Left lung (tissue), 10 donors: ENCODE results near the gene TRIM3. TPM values are rescaled to one million over a fixed set of nuclear protein-coding genes. Genes with fewer than 3 reads are reported as not detected.
A peak's percentile ranks its signal among the peaks of the same experiment; 100 is the strongest.

Experiments used
- ATAC-seq: fragments of 200-7000 bp; cut with Tn5 transposase; one replicate; pipeline ENCODE4 v1.9.1; 2020; ENCODE audit warnings: moderate library complexity
- DNase-seq, 4 donors: peaks; one replicate each; pipeline ENCODE4 v3.0.0-alpha.2; 2013 to 2020
- H3K27ac ChIP-seq, 2 donors: fragments of 200-600 bp; sonication (generic) in 1 of 2; one replicate each; pipeline versions ENCODE4 v1.5.0 to v1.8.0; 2020 to 2021
- H3K27me3 ChIP-seq, 2 donors: fragments of 200-600 bp; sonication (generic) in 1 of 2; one replicate each; pipeline versions ENCODE4 v1.5.0 to v1.8.0; 2020 to 2021
- H3K36me3 ChIP-seq, 2 donors: fragments of 200-600 bp; sonication (generic) in 1 of 2; one replicate each; pipeline versions ENCODE4 v1.5.0 to v1.8.0; 2020 to 2021
- H3K4me1 ChIP-seq, 2 donors: fragments of 200-600 bp; one replicate each; pipeline ENCODE4 v1.8.0; 2021
- H3K4me3 ChIP-seq, 2 donors: fragments of 200-600 bp; sonication (generic) in 1 of 2; one replicate each; pipeline versions ENCODE4 v1.5.0 to v1.8.0; 2020 to 2021; ENCODE audit warnings: mild to moderate bottlenecking in 1 of 2
- H3K9me3 ChIP-seq, 2 donors: fragments of 200-600 bp; sonication (generic) in 1 of 2; one replicate each; pipeline versions ENCODE4 v1.5.0 to v1.8.0; 2020 to 2021
- intact Hi-C, 2 donors: fragments of 100-400 bp; cut with DNase I; formaldehyde crosslinking; loops; one replicate each; pipeline versions ENCODE4 v1.11.2 to v1.14.2; 2022
- polyA plus RNA-seq, 6 donors: library from polyadenylated mRNA; unstranded; fragments of 120-200 nt; gene quantifications; one replicate each; pipeline ENCODE4 v1.2.1, GENCODE V29; 2013; ENCODE audit not compliant: insufficient read length in 6 of 6
- total RNA-seq, 2 donors: library from RNA; stranded (reverse); fragmentation: NEBNext Ultra II Directional; extraction: Animal tissue kit (Norgen Biotek cat#: 25700); gene quantifications; one replicate each; pipeline ENCODE4 v1.2.1, GENCODE V29; 2021
- TF ChIP-seq, protein P1 (sequence below), 2 donors: fragments of 200-600 bp; sonication (generic) in 1 of 2; IDR thresholded peaks; one replicate each; pipeline versions ENCODE4 v1.5.0 to v1.8.0; 2021; ENCODE audit warnings: antibody characterized with exemption in 2 of 2
- donor health status: DM: no; HTN: yes; CAD: no.
- donor health status: DM: no; HTN: no; CAD: no.

The TRIM3 gene
- total and polyA plus RNA-seq, 8 donors: 20.6 to 35.5 (median 24.5) TPM

DNA sequence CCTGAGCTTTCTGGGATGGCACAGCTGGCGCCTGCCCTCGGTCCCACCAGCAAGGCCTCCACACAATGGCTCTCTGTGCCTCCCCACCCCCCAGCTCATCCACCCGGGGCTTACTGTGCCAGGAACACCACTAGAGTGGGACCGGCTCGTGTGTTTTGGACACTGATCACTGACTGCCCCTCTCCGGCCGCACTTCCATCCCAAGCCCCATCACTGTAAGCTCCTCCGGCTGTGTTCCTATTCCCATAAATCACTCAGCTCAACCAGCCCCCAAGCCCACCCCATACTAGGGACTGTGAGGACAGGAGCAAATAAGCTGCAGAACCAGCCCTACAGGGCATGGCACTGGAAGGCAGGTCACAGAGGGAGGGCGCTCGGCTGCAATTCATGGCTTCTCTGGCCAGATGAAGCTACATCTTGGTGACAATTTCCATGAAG, 62.1 kb downstream of the TRIM3 start:
- no peak for ATAC-seq

DNA sequence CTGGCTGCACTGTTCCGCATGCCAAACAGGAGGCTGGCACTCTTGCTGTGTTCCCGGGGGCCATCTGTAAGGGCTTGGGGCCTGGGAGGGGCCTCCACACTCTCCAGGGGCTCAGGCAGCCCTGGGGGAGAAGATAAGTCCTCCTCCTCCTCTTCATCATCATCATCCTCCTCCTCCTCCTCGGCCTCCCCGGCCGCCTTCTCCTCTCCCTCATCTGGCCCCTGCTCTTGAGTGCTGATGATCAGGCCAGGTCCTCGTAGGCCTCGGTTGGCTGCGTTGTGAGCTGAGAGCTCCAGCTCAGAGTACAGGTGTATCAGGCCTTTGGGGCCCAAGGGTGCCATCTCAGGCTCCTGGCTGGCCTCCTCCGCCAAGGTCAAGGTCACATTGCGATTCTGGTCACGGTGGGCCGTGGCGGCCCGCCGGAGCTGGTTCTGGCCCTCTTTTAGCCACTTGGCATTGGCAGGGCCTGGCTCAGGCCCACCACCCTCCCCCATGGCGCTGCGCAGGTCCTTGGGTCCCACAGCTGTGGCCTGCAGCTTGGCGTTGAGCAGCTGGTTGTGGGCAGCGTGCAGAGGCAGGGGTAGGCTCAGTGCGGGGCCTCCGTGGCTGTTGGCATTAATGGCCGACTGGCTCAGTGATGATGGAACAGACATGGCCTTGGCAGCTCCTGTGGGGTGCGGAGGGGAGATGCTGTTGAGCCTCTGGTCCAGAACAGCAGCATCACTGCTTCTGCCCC, 62.9 kb downstream of the TRIM3 start:
- Histone ChIP-seq H3K27ac (no peak overlapping the region), H3K9me3 (no peaks in the 10 kb centered on the region), H3K4me1 (peaks cover 0 to 5% of the 10 kb centered on the region in 2 donors), H3K27me3 (no peaks in the 10 kb centered on the region), H3K4me3 (no peak overlapping the region), H3K36me3 (peaks cover 0 to 16% of the 10 kb centered on the region in 2 donors)
- intact Hi-C loops: no loop called here
- TF ChIP-seq, protein P1, sequence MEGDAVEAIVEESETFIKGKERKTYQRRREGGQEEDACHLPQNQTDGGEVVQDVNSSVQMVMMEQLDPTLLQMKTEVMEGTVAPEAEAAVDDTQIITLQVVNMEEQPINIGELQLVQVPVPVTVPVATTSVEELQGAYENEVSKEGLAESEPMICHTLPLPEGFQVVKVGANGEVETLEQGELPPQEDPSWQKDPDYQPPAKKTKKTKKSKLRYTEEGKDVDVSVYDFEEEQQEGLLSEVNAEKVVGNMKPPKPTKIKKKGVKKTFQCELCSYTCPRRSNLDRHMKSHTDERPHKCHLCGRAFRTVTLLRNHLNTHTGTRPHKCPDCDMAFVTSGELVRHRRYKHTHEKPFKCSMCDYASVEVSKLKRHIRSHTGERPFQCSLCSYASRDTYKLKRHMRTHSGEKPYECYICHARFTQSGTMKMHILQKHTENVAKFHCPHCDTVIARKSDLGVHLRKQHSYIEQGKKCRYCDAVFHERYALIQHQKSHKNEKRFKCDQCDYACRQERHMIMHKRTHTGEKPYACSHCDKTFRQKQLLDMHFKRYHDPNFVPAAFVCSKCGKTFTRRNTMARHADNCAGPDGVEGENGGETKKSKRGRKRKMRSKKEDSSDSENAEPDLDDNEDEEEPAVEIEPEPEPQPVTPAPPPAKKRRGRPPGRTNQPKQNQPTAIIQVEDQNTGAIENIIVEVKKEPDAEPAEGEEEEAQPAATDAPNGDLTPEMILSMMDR (IDR thresholded peaks at IDR 0.05): no peak
- DNase-seq (no peak), ATAC-seq (no peak)

More for the DNA sequence above, 62.1 kb downstream of the TRIM3 start:
- intact Hi-C loops: no loop called here
- peaks cover 0 to 16% of the 10 kb centered on the region in 2 donors for H3K36me3 ChIP-seq
- H3K27ac ChIP-seq: no peak overlapping the region
- no peak for DNase-seq
- H3K4me1 ChIP-seq: peaks cover 0 to 5% of the 10 kb centered on the region in 2 donors
- TF ChIP-seq, protein P1 (IDR thresholded peaks at IDR 0.05): no peak
- H3K27me3 ChIP-seq: no peaks in the 10 kb centered on the region
- no peak overlapping the region for H3K4me3 ChIP-seq
- H3K9me3 ChIP-seq: no peaks in the 10 kb centered on the region

DNA sequence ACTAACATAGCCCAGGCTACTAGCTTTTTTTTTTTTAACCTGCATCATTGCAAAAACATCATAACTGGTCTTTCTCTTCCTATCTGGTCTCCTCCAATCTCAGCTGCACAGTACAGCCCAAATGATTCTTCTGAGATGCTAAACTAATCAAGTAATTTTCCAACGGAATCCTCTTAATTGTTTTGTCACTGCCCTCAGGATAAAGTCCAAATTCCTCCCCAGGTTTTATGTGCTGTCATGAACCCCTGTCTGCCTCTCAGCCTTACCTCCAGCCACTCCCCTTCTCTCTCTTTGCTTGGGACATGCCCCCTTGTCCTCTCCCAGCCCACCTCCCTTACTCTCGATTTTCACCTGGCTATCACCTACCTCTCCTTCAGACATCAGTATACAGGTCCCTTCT, 67.4 kb downstream of the TRIM3 start:
- intact Hi-C loops: no loop called here
- TF ChIP-seq, protein P1 (IDR thresholded peaks at IDR 0.05): no peak

DNA sequence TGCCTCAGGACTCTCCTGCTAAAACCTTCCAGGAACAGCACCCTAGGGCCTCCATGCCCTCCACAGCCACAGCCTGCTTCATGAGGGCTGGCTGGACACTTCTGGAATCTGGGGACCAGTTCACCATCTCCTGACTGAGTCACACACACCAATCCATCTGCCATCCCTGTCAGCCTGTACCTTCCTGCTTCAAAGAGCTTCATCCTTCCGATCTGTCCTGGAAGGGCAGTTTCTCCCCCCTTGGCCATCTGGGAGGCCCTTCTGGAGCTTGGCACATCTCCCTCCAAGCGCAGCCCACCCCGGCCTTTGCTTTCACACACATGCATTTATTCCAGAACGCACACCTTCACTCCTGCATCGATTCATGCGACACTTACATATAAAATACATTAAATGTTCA, 67.9 kb downstream of the TRIM3 start:
- Histone ChIP-seq H3K27ac (no peak overlapping the region), H3K4me1 (no peaks in the 10 kb centered on the region), H3K9me3 (no peaks in the 10 kb centered on the region), H3K27me3 (no peaks in the 10 kb centered on the region), H3K36me3 (peaks cover 0 to 14% of the 10 kb centered on the region in 2 donors), H3K4me3 (no peak overlapping the region)
- no peak for DNase-seq
- no peak for ATAC-seq
- intact Hi-C loops: no loop called here
- TF ChIP-seq, protein P1 (IDR thresholded peaks at IDR 0.05): no peak

More for the DNA sequence above, 67.4 kb downstream of the TRIM3 start:
- H3K27ac ChIP-seq: no peak overlapping the region
- ATAC-seq (no peak), DNase-seq (no peak)
- no peaks in the 10 kb centered on the region for H3K27me3 ChIP-seq
- H3K9me3 ChIP-seq: no peaks in the 10 kb centered on the region
- no peaks in the 10 kb centered on the region for H3K4me1 ChIP-seq
- no peak overlapping the region for H3K4me3 ChIP-seq
- H3K36me3 ChIP-seq: peaks cover 0 to 16% of the 10 kb centered on the region in 2 donors

DNA sequence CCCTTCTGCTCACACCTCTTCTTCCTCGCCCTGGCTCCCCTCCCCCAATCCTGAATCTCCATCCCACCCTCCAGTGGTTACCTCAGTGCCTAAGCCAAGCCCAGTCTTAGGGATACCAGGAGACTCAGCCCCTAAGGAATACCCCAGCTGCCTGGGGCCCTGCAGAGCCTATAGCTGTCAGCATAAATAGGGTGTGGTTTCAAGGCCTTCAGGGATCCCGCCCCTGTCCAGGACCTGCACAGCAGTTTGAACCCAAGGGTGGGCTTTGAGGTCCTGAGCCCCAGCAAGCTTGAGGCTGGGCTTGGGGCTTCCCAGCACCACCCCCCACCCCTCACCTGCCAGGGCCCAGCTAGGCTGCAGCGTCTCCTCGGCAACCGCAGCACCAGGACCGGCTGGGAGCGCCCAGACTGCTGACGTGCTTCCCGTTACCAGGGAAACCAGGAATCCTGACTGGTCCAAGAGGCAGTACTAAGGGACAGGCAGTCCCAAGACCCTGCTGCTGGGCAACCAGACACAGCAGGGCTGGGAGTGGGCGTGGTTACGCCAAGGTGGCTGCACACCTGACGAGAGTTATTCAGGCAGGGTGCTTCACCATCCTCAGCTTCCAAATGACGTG, 68.6 kb downstream of the TRIM3 start:
- intact Hi-C loops: no loop called here
- TF ChIP-seq, protein P1 (IDR thresholded peaks at IDR 0.05): no peak
- no peak overlapping the region for H3K4me3 ChIP-seq
- no peaks in the 10 kb centered on the region for H3K9me3 ChIP-seq
- H3K27me3 ChIP-seq: no peaks in the 10 kb centered on the region
- ATAC-seq: no peak
- no peak overlapping the region for H3K27ac ChIP-seq
- peaks cover 0 to 11% of the 10 kb centered on the region in 2 donors for H3K36me3 ChIP-seq
- peak in 1 of 4 donors; percentile 55 for DNase-seq
- H3K4me1 ChIP-seq: no peaks in the 10 kb centered on the region
